ENCODE results near the gene KATNB1.
"Not testable (repeated sequence)": the region's sequence is repeated elsewhere in the genome, so short reads cannot be mapped to it uniquely, and the experiment has no call there.

Gene KATNB1

DNA sequence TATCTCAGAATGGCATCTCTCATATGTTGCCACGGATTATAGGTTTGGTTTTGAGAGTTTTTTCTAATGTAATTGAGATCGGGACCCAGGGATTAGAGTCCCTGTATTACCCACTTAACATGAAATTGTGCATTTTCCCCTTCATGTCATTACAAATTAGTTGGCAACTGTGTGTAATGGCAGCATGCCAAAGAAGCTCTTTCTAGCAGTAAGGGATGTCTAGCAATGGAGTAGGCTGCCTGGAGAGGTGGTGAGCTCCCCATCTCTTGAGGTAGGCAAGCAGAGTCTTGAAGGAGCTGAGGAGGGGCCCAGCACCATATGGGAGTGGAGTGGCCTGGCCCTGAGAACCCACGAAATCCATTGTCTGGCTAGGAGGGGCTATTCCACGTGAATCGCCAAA is 10.0 kb upstream of the KATNB1 start:
- no peak for DNase-seq (ENCODE audit: low spot score)

DNA sequence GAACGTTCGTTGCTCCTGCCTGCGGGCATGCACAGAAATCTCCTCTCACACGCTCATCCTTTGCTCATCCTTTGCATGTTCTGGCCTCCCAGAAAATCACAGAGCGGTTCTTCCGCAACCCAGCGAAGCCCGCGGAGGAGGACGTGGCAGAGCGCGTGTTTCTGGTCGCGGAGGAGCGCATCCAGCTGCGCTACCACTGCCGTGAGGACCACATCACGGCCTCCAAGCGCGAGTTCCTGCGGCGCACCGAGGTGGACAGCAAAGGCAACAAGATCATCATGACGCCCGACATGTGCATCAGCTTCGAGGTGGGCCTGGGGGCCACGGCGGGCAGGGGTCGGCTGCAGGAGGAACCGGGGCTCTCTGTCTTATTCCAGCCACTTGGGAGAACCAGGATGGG is 9.6 kb upstream of the KATNB1 start:
- DNase-seq (ENCODE audit: low spot score), result no peak

DNA sequence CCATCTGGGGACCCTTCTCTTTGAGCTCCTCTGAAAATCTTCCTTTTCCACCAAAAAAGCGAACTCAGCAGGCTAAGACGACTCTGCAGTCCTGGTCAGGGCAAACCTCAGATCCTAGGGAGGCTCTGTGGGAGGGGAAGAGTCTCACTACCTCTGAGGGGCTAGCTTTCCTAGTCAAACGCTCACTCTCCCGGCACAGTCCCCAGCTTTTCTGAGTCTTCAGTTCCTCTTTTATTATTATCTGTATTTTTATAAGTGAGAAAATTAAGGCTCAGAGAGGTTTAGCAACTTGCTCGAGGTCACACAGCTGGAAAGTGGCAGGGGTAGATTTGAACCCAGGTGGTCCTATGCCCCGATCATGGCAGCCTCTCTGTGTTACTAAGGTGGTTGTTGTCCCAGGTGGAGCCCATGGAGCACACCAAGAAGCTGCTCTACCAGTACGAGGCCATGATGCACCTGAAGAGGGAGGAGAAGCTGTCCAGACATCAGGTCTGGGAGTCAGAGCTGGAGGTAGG is 9.1 kb upstream of the KATNB1 start:
- DNase-seq (ENCODE audit: low spot score), result no peak

DNA sequence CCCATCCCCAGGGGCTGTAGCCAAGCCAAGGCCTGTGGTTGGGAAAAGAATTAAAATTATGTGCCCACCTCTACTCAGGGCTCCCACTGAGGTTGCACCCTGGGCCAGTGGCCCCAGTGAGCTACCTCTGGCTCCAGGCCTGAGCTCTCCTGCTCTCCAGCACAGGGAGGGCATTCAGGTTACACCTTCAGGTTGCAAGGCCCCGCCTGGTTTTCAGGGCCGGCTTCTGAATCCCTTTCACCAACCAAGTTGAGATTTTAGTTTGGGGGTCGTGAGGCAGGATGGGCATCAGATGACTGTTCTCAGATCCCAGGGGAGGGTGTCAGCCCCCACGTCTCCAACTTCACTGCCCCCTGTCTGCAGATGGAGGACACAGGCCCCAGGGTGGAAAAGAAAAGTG is 8.0 kb upstream of the KATNB1 start:
- no peak for DNase-seq (ENCODE audit: low spot score)

DNA sequence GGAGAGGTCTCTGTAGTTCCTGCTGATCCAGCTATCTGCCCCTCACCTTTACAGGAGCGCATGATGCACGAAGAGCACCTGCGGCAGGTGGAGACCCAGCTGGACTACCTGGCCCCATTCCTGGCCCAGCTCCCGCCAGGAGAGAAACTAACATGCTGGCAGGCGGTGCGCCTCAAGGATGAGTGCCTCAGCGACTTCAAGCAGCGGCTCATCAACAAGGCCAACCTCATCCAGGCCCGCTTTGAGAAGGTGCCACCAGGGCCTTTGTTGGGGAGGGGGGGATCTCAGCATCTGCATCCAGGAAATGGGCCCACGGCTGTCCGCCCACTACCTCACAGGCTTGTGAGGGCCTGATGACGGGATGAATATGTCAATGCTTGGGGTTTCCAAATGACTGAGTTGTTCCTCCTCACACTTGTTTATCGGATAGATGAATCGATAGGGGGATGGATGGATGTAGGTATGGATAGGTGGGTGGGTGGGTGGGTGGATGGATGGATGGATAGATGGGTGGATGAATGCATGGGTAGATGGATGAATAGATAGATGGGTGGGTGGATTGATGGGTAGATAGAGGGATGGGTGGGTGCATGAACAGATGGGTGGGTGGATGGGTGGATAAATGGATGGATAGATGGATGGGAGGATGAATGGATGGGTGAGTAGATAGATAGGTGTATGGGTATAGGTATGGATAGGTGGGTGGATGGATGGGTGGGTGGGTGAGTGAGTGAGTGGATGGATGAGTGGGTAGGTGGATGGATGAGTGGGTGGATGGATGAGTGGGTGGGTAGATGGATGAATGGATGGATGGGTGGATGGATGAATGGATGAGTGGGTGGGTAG is 7.0 kb upstream of the KATNB1 start:
- peak; percentile 1 for DNase-seq (ENCODE audit: low spot score)

DNA sequence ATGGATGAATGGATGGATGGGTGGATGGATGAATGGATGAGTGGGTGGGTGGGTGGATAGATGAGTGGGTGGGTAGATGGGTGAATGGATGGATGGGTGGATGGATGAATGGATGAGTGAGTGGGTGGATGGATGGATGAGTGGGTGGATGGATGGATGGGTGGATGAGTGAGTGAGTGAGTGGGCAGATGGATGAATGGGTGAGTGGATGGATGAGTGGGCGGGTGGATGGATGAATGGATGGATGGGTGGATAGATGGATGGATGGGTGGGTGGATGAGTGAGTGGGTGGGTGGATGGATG is 6.4 kb upstream of the KATNB1 start:
- no peak for DNase-seq (ENCODE audit: low spot score)

DNA sequence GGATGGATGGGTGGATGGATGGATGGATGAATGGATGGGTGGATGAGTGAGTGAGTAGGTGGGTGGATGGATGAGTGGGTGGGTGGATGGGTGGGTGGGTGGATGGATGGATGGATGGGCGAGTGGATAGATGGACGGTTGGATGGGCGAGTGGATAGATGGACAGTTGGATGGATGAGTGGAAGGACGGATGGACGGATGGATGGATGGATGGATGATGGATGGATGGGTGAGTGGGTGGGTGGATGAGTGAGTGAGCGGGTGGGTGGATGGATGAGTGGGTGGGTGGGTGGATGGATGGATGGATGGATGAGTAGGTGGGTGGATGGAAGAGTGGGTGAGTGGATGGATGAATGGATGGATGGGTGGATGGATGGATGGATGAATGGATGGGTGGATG is 5.7 kb upstream of the KATNB1 start:
- not testable (repeated sequence) for DNase-seq (ENCODE audit: low spot score)

DNA sequence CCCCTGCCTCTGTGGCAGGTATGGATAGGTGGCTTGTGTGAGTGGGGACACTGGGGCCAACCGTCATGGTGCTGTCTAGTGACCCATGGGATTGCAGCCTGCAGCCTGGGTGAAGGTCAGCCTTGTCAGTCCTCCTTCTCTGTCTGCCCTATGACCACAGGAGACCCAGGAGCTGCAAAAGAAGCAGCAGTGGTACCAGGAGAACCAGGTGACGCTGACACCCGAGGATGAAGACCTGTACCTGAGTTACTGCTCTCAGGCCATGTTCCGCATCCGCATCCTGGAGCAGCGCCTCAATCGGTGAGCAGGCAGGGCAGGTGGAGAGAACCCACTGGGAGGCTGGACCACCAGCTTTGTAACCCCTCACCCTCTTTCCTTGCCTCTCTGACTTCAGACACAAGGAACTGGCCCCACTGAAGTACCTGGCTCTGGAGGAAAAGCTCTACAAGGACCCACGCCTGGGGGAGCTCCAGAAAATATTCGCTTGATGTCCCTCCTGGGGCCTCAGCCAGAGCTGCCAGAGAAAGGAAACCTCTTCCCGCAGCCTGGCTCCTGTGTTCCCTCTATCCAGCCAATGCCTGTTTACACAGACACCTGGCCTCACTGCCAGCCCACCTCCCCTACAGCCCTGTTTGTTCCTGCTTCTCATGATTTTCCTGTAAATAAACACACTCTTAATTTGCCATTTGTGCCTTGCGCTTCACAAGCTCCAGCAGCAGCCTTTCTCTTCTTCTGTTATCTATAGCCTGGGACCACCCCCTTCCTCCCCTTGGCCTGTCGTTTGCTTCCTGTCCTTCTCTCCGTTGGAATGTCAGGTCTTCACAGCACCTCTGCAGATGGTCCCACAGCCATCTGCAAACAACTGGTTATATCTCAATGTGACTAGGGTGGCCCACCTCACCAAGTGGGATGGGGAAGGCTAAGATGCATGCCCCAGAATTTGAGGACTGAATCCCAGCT is 4.5 kb upstream of the KATNB1 start:
- peak; percentile 3 for DNase-seq (ENCODE audit: low spot score)

DNA sequence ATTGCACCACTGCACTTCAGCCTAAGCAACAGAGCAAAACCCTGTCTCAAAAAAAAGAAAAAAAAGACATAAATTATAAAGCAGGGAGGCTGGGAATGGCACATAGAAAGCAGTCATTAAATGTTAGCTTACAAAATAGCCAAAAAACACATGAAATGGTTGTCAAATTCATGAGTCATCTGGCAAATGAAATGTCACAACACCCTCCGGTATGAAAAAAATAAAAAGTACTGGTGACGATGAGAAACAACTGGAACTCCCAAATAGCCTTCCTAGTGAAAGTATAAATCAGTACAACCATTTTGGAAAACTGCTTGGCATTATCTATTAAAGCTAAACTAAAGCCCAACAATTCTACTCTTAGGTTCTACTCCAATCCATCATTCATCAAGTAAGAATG is 3.5 kb upstream of the KATNB1 start:
- no peak for DNase-seq (ENCODE audit: low spot score)

DNA sequence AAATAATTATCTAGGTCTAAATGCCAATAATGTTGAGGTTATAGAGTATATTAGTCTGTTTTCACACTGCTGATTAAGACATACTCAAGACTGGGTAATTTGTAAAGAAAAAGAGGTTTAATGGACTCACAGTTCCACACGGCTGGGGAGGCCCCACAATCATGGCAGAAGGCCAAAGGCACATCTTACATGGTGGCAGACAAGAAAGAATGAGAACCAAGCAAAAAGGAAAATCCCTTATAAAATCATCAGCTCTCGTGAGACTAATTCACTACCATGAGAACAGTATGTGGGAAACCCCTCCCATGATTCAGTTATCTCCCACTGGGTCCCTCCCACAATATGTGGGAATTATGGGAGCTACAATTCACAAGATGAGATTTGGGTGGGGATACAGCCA is 2.9 kb upstream of the KATNB1 start:
- DNase-seq (ENCODE audit: low spot score), result no peak

DNA sequence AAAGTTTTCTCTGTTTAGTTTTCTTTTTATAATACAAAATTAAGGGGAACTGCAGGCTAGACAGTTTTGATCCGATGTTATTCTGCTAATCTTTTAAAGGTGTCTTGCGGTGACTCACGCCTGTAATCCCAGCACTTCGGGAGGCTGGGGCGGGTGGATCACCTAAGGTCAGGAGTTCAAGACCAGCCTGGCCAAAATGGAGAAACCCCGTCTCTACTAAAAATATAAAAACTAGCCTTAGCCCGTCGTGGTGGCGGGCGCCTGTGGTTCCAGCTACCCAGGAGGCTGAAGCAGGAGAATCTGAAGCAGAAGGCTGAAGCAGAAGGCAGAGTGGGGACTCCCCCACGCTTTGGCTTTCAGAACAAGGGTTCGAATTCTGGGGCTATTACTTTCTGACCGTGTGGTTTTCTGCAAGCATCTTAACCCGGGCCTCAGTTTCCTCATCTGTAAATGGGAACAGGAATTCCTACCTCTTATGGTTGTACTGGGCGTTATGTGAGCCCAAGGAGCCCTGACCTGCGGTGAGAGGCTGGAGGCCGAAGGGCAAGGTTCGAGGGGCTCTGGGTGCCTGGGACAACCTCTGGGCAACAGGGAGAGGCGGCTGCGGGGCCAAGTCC is 1.2 kb upstream of the KATNB1 start:
- DNase-seq (ENCODE audit: low spot score), result no peak

DNA sequence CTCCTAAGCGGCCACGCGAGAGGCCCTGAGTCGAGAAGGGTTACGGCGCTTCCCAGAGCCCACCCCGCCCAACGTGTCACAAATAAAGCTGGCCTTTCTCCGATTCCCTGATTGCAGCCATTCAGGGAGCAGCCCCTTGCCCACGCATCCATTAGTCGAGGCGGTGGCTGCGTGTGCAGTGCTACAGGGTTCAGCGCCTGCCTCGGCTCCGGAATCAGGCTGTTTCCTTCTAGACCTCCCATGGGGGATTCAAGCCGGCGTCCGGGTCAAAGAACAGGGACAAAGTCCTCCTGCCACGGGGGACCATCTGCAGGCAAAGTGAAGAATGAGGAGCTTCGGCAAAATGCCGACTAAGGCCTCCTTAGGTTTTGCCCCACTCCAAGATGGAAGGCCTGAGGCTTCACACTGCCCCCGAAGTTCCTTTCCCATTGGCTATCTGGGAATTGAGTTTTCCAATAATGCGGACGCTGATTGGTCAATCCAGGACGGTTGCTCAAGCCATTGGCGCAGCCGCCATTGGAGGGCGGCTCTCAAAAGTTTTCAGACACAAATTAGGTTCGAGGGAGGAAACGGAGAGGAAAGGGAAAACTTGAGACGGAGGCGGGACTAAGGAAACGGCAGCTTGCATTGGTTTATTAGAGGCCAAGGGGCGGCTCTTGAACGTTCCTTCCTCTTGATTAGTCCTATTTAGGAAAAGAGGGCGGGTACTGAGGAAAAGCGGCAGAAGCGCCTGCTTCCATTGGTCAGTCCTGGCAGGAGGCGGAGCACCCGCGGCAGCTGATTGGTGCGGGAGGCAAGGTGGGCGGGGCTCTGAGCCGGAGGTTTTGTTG is 430 bp upstream of the KATNB1 start:
- DNase-seq (ENCODE audit: low spot score), result peak; percentile 95

DNA sequence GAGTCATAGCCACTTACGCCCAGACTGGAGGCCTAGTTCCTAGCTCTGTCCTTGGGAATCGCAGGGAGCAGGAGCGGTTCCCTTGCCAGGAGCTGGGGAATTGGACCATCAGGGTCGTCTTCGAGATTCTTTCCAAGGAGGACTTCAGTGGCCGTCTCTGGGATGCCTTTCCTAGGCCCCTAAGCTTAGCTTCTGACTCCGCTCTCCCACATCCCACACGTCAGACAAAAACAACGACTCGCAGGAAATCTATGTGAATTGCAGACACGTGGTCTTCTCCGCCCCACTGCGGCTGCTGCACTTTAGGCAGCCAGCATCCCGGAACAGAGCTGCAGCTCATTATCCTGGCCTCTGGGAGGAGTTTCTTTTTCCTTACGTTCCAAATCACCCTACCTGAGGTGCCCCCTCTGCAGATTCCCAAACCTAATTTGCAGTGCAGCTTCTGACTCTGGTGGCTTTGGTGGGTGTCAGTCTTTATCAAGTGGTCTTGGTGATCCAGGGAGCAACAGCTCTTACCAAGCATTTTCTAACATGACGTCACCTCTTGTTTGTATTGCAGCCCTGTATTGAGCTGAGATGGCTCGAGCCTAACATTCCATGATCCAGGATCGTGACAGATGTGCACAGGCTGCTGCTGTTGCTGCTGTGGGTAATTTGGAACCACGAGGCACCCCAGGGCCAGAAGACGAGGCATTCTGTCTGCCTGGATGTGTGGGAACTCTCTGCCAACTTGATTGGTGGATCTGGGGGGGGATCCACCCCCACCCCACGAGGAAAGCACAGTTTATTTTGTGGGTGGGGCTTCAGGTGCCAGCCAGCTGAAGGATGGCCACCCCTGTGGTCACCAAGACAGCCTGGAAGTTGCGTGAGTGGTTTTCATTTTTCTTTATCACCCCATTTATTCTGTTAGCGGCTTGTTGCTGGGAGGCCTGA is 1.1 kb downstream of the KATNB1 start:
- DNase-seq (ENCODE audit: low spot score), result peak; percentile 72

DNA sequence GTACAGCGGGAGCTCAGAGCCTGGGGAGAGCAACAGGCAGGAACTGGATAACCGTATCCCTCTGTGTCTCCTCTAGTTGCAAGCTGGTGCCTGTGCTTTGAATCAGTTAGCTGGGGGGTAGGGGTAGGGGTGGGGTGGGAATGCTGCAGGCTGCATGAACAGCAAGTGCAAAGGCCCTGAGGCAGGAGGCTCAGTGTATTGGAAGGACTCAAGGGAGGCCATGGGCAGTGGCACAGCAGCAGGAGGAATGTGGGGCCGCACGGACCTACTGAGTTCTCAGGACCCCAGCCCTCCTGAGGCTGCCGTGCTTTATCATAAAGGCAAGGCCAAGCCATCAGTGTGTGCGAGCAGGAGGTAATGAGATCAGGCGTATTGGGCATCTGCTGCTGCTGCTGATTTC is 3.3 kb downstream of the KATNB1 start:
- DNase-seq (ENCODE audit: low spot score), result no peak

DNA sequence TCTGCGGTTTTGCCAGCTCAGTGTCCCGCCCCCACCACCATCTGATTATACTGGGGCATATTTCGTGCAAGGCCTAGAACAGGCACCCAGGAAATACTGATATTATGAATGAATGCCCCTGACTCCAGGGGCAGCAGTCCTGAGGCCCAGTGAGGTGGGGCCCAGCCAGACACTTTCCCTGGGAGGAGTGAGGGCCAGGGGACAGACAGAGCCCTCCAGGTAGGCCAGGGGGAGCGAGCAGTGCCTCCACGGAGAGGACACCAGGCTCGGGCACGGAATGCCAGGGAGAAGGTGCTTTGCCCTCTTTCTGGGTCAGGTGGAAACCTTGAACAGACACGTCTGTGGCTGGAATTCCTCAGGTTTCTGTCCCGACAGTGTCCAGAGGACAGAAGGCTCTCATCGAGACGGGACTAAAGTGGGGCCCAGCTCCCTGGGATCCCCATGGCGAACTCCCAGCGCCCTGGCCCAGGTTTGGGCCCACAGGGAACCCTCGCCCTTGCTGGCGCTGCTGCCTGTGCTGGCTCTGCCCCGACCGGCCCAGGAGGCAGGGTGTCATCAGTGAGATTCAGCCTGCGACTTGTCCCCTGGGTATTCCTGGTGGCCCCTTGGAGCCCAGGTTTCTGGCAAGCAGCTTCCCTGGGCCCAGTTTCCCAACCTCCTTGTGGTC is 4.3 kb downstream of the KATNB1 start:
- DNase-seq (ENCODE audit: low spot score), result no peak

DNA sequence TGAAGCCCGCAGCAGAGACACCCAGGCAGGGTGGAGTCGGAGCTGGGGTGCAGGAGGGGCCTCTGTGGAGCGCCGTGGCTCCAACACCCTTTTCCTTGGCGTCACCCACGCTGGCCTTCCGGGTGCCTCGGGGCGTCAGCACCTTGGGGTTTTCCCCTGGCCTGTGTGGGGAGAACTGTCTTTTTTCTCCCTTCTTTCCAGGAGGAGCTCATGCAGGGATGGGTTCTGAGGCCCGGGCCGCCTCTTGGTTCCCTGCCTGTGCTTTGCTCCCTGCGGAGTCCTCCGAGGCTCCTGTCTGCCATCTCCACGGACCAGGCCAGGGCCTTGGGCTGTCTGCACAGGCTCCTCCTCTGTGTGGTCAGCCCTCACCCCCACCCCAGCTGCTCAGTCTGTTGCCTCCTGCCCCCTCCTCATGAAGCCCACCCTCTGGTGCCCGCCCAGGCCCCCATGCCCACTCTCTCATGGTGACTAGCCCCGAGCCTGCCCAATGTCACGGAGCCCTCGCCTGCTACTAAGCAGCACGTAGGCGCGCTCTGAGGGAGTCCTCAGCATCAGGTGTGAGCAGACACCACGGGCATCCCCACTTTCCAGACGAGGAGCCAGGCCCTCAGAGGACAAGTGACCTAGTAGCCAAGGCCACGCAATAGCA is 5.0 kb downstream of the KATNB1 start:
- no peak for DNase-seq (ENCODE audit: low spot score)

DNA sequence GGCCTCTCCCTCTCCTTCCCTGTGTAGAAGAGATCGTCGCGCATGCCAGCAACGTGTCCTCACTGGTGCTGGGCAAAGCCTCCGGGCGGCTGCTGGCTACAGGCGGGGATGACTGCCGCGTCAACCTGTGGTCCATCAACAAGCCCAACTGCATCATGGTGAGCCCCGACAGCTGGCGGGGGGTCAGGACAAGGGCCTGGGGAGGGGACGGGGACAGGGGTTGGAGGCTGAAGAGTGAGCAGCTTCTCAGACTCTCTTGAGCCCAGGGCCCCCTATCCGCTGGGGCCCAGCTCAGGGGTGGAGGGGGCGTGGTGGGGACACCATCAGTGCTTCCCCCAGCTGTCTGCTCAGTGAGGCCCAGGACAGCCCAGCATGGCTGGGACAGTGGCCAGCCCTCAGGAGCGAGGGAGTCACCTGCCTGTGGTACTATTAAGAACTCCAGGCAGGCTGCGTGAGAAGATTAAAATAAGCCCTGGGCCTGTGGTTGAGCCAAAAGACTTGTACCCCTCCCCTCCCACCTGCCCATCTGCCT is 6.2 kb downstream of the KATNB1 start:
- DNase-seq (ENCODE audit: low spot score), result no peak

DNA sequence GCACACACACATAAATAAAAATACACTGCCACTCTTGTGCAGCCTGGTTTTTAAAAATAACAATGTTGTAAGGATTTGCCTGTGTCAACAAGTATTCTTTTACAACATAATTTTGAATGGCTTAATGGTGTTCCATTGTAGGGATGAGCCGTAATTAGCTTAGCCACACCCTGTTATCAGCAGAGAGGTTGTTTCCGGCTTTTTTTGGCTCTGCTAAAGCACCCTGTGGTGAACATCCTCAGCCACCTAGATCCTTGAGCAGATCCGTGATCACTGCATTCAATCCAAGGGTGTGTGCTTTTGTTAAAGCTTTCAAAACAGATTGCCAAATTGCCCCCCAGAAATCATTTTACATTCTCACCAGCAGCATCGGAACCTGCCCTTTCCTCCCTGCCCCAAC is 7.0 kb downstream of the KATNB1 start:
- no peak for DNase-seq (ENCODE audit: low spot score)

DNA sequence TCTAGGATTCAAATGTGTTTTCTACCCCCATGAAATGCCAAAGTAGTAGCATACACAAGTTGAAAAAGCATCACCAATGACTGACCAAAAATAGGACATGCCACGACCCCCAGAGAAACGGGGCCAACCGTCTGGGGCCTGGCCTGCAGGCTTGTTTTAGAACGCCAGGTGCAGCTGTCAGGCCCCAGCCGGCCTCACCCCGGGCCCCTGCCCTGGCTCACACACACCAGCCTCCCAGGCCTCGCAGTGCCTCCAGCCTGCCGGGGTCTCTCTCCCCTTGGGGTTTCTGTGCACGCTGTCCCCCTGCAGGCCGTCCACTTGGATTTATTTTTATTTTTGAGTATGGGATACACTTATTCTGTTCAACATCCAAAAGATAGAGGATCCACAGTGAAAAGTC is 7.9 kb downstream of the KATNB1 start:
- no peak for DNase-seq (ENCODE audit: low spot score)

Measured in HuH-7.5 (cell line).